NCI-H2107 treated with DMSO at 0.1 percent for 48 hours (cell line): ENCODE data around the gene NFKBIE.

ENCODE experiments used
- DNase-seq: peaks from one replicate; lab custom pipeline; 2025; ENCODE audit not compliant: unreplicated experiment; lab: John Stamatoyannopoulos, UW

Gene NFKBIE

GRCh38 chr6:44216677-44217331, 48.5 kb downstream of the NFKBIE start, which contains the start of gene MYMX:
Gene MYMX, plus strand, starts transcription at chr6:44216926. Its CDS starts 546 bp downstream, at chr6:44217472.
- peak; percentile 20 for DNase-seq

GRCh38 chr6:44214307-44214706, 51.0 kb downstream of the NFKBIE start:
- DNase-seq = no peak

- DNase-seq = no peak
Measured at GRCh38 chr6:44211284-44211683, 54.1 kb downstream of the NFKBIE start.
